Measurements from ENCODE around the gene GNPAT.

DNA sequence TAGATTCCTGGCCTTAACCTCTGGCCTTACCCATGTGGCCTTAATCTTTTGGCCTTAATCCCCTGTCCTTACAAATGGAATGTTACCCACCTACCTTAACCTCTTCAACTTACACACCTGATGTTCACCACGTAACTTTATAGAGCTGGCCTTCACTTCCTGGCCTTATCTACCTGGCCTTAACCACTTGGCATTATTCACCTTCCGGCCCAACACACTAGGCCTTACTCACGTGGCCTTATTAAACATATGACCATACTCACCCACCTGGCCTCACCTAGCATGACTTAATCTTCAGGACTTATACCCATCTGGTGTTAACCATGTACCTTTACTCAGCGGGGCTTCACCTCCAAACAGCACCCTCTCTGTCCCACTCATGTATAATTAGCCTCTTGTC lies 54.9 kb downstream of the GNPAT start:
- no peak for TF ChIP-seq POLR2A (IDR thresholded peaks at IDR 0.05)
- no peak for TF ChIP-seq POLR2AphosphoS5 (IDR thresholded peaks at IDR 0.05)

Data from breast epithelium (tissue), 3 donors.